Effector CD8-positive, alpha-beta T cell (primary cell): ENCODE measurements around the gene CLEC4E.
"Not testable (repeated sequence)": the region's sequence is repeated elsewhere in the genome, so short reads cannot be mapped to it uniquely, and the experiment has no call there.

ENCODE experiments used
- DNase-seq: peaks from one replicate; lab custom pipeline; 2025; lab: John Stamatoyannopoulos, UW

Gene CLEC4E

GRCh38 chr12:8541562-8541961, 857 bp upstream of the CLEC4E start:
- DNase-seq, result no peak

- DNase-seq, result not testable (repeated sequence)
These were observed 2.9 kb downstream of the CLEC4E start for GRCh38 chr12:8537820-8538219.

GRCh38 chr12:8532045-8532444, 8.7 kb downstream of the CLEC4E start:
- no peak for DNase-seq

- DNase-seq, result no peak
These were observed 13.2 kb downstream of the CLEC4E start for GRCh38 chr12:8527250-8528130.

- DNase-seq, result no peak
These were observed 21.5 kb downstream of the CLEC4E start for GRCh38 chr12:8519171-8519570.

GRCh38 chr12:8517971-8518370, 22.7 kb downstream of the CLEC4E start:
- no peak for DNase-seq

- no peak for DNase-seq
These were observed 27.4 kb downstream of the CLEC4E start, which contains the start of gene CLEC4D for GRCh38 chr12:8513256-8513655. TSS of gene CLEC4D (plus strand) at chr12:8513503. CDS start at chr12:8513733, 230 bp downstream.

GRCh38 chr12:8508910-8509841, 31.5 kb downstream of the CLEC4E start:
- no peak for DNase-seq

GRCh38 chr12:8508223-8508622, 32.5 kb downstream of the CLEC4E start:
- no peak for DNase-seq

GRCh38 chr12:8507596-8507995, 33.1 kb downstream of the CLEC4E start:
- DNase-seq, result no peak

- no peak for DNase-seq
These were observed 36.4 kb downstream of the CLEC4E start for GRCh38 chr12:8504351-8504750.

GRCh38 chr12:8501720-8502119, 39.0 kb downstream of the CLEC4E start:
- DNase-seq, result no peak

- DNase-seq, result no peak
These were observed 41.1 kb downstream of the CLEC4E start for GRCh38 chr12:8499616-8500015.

GRCh38 chr12:8496074-8496473, 44.6 kb downstream of the CLEC4E start:
- not testable (repeated sequence) for DNase-seq

- DNase-seq, result not testable (repeated sequence)
These were observed 45.0 kb downstream of the CLEC4E start for GRCh38 chr12:8495671-8496070.

- no peak for DNase-seq
These were observed 47.6 kb downstream of the CLEC4E start for GRCh38 chr12:8493084-8493483.

- DNase-seq, result no peak
These were observed 48.8 kb downstream of the CLEC4E start for GRCh38 chr12:8491646-8492530.
